22Rv1 (cell line): Measurements from ENCODE around the gene KDM4D.
A peak's percentile ranks its signal among the peaks of the same experiment; 100 is the strongest.

Source experiments
- H3K27ac ChIP-seq: fragments of 450-650 bp; 2 replicates; pipeline ENCODE4 v1.5.1; 2017
- ZFX ChIP-seq: fragments of 450-650 bp; IDR thresholded peaks from 2 replicates; pipeline ENCODE4 v1.6.1; 2017; ENCODE audit warnings: antibody characterized with exemption, borderline replicate concordance
- TF ChIP-seq, protein P1 (sequence below): fragments of 450-650 bp; IDR thresholded peaks from 2 replicates; pipeline ENCODE4 v1.5.1; 2017; ENCODE audit warnings: mild to moderate bottlenecking

KDM4D gene

DNA sequence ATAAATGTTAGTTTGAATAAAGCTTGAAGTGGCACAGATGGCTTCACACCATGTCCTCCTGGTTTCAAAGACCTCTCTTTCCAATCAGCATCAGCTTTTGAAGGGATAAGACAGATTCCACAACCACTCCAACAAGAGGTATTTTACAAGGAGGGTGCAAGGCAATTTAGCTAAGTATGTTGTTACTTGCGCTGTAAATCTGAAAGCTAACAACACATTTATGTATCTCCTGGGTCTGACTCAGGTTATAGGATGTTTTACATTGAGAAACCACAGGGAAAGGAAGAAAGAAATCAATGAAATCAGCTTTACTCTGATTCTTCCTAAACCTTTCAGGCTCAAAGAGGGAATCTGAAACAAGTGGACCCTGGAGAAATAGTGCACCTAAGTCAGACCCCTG lies 12.3 kb upstream of the KDM4D start:
- no peak overlapping the region for H3K27ac ChIP-seq
- TF ChIP-seq, protein P1, sequence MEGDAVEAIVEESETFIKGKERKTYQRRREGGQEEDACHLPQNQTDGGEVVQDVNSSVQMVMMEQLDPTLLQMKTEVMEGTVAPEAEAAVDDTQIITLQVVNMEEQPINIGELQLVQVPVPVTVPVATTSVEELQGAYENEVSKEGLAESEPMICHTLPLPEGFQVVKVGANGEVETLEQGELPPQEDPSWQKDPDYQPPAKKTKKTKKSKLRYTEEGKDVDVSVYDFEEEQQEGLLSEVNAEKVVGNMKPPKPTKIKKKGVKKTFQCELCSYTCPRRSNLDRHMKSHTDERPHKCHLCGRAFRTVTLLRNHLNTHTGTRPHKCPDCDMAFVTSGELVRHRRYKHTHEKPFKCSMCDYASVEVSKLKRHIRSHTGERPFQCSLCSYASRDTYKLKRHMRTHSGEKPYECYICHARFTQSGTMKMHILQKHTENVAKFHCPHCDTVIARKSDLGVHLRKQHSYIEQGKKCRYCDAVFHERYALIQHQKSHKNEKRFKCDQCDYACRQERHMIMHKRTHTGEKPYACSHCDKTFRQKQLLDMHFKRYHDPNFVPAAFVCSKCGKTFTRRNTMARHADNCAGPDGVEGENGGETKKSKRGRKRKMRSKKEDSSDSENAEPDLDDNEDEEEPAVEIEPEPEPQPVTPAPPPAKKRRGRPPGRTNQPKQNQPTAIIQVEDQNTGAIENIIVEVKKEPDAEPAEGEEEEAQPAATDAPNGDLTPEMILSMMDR: no peak
- TF ChIP-seq ZFX: no peak

DNA sequence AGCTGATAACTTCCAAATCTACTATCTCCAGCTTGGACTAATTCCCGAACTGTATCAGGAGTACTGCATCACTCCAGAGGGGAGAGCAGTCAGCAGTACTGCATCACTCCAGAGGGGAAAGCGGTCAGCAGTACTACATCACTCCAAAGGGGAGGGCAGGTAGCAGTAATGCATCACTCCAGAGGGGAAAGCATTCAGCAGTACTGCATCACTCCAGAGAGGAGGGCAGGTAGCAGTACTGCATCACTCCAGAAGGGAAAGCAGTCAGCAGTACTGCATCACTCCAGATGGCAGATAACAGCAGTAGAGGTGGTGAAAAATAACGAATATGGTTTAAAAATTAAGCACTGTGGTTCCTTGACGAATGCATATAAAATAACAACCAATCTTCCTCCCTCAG lies 8.6 kb upstream of the KDM4D start:
- H3K27ac ChIP-seq: no peak overlapping the region
- no peak for TF ChIP-seq ZFX
- TF ChIP-seq, protein P1: no peak

DNA sequence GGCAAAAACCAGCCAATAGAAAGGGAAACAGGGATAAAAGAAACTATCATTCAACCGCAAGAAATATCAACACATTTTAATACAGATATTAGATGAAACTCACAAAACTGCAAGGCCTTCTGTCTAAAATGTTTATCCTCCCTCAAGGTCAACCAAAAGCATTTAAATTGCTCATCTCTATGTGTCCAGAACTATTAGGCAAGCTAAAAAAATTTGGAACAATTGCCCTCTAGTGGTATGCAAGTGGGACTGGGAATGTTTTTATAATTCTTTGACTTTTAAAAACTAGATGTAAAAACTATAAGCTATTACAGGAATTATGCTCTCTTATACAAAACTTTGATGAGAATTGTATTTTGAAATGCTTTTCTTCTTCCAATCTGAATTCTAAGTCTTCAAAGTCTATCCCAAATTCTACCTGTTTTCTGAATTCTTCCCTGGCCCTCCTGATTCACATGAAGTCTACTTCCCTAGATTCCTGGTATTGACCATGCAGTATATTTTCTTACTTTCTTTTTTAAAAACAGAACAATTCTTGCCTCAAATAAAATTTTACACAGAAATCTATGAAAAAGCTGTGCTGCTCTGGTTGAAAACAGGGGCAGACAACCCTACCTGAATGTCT lies 5.1 kb upstream of the KDM4D start:
- no peak overlapping the region for H3K27ac ChIP-seq
- TF ChIP-seq ZFX: no peak
- TF ChIP-seq, protein P1: peak; percentile 74

DNA sequence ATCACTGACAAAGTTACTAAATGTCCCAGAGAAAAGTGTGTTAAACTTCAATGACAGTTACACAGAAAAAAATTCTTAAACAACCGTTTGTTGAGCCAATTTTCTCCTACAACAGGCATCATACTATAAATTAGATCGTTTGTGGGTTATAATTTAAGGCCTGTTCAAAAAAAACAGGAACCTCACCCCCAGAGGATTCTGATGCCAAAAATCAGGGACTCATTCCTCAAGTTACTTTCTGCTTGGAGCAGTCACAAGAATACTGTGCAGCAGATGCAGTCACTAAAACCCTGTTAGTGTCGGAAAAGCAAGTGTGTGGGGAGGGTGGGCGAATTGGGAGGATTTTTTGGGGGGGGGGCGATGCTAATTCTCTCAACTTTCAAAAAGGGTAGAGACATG lies 810 bp upstream of the KDM4D start:
- TF ChIP-seq, protein P1: no peak
- TF ChIP-seq ZFX: no peak
- H3K27ac ChIP-seq: no peak overlapping the region

DNA sequence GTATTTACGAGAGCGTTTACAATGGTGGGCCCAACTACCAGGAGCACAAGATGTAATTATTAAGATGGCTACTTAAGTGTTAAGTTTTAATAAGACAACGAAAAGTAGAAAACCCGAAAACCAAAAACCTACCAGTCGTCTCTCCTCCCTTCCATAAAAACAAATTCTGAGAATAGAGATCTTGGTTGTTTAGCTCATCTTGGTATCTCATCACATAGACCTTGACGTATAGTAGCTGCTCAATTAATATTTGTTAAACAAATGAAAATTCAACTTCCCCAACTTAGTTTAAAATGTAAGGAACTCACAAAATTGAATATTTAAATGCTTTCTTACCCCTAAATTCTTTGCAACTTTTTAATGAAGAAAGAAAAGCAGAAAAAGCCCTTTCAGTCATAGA lies 669 bp downstream of the KDM4D start:
- H3K27ac ChIP-seq: peak overlapping the region; percentile 59
- TF ChIP-seq ZFX: no peak
- TF ChIP-seq, protein P1: no peak

DNA sequence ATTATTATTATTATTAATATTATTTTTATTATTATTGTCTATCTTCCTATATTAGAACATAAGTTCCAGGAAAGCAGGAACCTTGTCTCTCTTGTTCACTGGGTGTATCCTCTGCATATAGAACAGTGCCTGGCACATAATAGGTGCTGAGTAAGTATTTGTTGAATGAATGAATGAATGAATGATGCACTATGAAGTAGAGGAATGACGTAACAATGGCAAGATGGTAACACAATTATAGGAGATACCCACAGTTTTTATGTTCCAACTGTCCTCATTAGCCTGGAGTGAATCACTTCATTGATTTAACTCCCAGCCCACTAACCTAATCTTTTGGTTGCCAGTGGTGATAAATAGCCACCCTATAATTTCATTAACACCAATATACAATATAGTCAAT lies 2.1 kb downstream of the KDM4D start:
- no peak for TF ChIP-seq ZFX
- TF ChIP-seq, protein P1: no peak

DNA sequence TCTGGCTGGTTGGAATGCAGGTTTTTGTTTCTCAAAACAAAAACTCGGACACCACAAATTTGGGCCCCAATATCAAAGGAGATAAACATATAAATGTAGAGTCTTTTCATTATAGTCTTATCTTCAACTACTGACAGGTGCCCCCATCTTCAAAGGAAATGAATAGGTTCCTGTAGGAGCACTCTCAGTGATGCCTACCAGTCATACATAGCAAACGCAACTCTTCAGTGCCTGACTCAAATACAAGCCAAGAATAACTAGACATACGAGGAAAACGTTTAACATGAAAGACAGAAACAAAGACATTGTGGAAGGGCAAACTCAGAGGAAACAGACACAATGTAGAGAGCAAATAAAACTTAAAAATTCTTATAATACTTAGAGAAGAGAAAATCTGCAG lies 13.9 kb downstream of the KDM4D start:
- no peak for TF ChIP-seq ZFX
- TF ChIP-seq, protein P1: no peak
- no peak overlapping the region for H3K27ac ChIP-seq

More for the DNA sequence above, 2.1 kb downstream of the KDM4D start:
- H3K27ac ChIP-seq: no peak overlapping the region
